C4-2B (cell line): ENCODE measurements around the gene PDRG1.

Experiments
- ZFX ChIP-seq: fragments of 450-650 bp; IDR thresholded peaks from 2 replicates; pipeline ENCODE4 v1.6.1; 2017
- TF ChIP-seq, protein P1 (sequence below): fragments of 450-650 bp; conservative IDR thresholded peaks from 2 replicates; pipeline ENCODE4 v1.5.1; 2017; ENCODE audit warnings: mild to moderate bottlenecking

DNA sequence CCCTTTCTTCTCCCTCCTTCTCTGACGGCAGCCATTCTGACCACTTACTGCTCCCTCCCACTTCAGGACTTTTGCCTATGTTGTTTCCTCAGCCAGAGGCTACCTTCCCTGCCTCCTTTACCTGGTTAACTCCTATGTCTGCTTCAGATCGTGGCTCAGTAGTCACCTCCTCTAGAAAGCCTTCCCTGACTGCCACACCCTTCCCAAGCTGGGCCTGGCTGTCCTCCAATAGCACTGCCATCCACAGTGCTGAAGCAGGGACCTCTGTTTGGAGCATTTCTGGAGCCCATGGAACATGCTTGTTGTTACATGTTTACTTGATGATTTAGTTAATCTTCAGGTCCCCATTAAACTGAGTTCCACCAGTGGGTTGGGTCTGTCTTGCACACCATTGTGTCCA is 29.9 kb upstream of the PDRG1 start:
- TF ChIP-seq, protein P1, sequence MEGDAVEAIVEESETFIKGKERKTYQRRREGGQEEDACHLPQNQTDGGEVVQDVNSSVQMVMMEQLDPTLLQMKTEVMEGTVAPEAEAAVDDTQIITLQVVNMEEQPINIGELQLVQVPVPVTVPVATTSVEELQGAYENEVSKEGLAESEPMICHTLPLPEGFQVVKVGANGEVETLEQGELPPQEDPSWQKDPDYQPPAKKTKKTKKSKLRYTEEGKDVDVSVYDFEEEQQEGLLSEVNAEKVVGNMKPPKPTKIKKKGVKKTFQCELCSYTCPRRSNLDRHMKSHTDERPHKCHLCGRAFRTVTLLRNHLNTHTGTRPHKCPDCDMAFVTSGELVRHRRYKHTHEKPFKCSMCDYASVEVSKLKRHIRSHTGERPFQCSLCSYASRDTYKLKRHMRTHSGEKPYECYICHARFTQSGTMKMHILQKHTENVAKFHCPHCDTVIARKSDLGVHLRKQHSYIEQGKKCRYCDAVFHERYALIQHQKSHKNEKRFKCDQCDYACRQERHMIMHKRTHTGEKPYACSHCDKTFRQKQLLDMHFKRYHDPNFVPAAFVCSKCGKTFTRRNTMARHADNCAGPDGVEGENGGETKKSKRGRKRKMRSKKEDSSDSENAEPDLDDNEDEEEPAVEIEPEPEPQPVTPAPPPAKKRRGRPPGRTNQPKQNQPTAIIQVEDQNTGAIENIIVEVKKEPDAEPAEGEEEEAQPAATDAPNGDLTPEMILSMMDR, result no peak
- TF ChIP-seq ZFX, result no peak
